ENCODE data around the gene RAF1.

RAF1 gene

GRCh38 chr3:12585181-12585580, 78.7 kb downstream of the RAF1 start:
- Histone ChIP-seq H3K27me3 (ENCODE audit: control insufficient read depth, insufficient read depth, low read length, poor library complexity, severe bottlenecking) (no peaks in the 10 kb centered on the region), H3K4me3 (ENCODE audit: insufficient read depth, low read depth, low read length) (no peak overlapping the region), H3K27ac (ENCODE audit: insufficient read depth, low read depth, low read length, poor library complexity, severe bottlenecking) (no peak overlapping the region), H3K4me1 (ENCODE audit: control insufficient read depth, insufficient read depth, low read length) (no peaks in the 10 kb centered on the region), H3K9me3 (ENCODE audit: control insufficient read depth, low read length) (no peaks in the 10 kb centered on the region), H3K36me3 (ENCODE audit: control insufficient read depth, insufficient read depth, low read length) (peaks cover 61% of the 10 kb centered on the region)
- 94 to 97% methylated on average over 3 of the region's 3 CpGs for WGBS, 2 experiments

DNA sequence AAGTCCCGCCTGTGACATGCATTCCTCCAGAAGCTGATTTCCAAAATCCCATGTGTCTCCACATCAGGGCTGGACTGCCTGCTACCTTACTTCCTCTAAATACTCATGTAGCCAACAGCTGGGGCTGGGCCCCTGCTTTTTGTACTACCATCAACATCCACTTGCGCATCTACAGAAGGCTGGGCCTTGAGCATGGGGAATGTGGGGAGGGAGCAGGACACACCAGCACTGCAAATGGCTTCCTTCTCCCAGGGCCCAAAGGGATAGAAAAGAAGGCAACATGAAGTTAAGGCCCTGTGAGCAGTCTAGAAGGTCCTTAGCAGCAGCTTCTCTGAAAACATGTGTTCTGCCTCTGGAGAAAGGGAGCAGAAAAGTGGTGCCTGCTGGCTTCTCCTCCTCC, 79.8 kb downstream of the RAF1 start:
- Histone ChIP-seq H3K9me3 (ENCODE audit: control insufficient read depth, low read length) (no peaks in the 10 kb centered on the region), H3K36me3 (ENCODE audit: control insufficient read depth, insufficient read depth, low read length) (peaks cover 52% of the 10 kb centered on the region), H3K27me3 (ENCODE audit: control insufficient read depth, insufficient read depth, low read length, poor library complexity, severe bottlenecking) (no peaks in the 10 kb centered on the region), H3K4me1 (ENCODE audit: control insufficient read depth, insufficient read depth, low read length) (no peaks in the 10 kb centered on the region), H3K27ac (ENCODE audit: insufficient read depth, low read depth, low read length, poor library complexity, severe bottlenecking) (no peak overlapping the region), H3K4me3 (ENCODE audit: insufficient read depth, low read depth, low read length) (no peak overlapping the region)
- 99% methylated on average over 2 of the region's 2 CpGs for WGBS, 2 experiments

- H3K4me1 ChIP-seq (ENCODE audit: control insufficient read depth, insufficient read depth, low read length): no peaks in the 10 kb centered on the region
- no peak overlapping the region for H3K27ac ChIP-seq (ENCODE audit: insufficient read depth, low read depth, low read length, poor library complexity, severe bottlenecking)
- H3K27me3 ChIP-seq (ENCODE audit: control insufficient read depth, insufficient read depth, low read length, poor library complexity, severe bottlenecking): no peaks in the 10 kb centered on the region
- H3K4me3 ChIP-seq (ENCODE audit: insufficient read depth, low read depth, low read length): no peak overlapping the region
- no peaks in the 10 kb centered on the region for H3K9me3 ChIP-seq (ENCODE audit: control insufficient read depth, low read length)
- peaks cover 46% of the 10 kb centered on the region for H3K36me3 ChIP-seq (ENCODE audit: control insufficient read depth, insufficient read depth, low read length)
These were observed 80.6 kb downstream of the RAF1 start for GRCh38 chr3:12583280-12583679.

DNA sequence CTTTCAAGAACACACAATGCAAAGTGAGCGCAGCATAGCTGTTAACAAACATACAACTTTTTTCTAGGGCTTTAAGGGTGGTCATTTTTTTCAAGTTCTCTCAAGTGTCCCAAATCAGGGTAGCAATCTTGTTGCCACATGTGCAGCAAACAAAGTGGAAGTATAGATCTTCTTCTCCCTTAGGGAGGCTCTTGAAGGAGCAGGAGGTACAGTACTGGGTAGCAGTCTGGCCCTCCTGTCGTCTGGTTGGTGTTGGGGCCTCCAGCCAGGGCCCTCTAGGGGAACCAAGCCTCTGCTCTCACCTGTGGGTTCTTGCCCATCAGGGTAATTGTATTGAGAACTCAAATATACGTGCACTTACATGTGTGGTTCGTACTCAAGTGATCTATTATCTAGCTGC, 81.2 kb downstream of the RAF1 start:
- H3K36me3 ChIP-seq (ENCODE audit: control insufficient read depth, insufficient read depth, low read length): peaks cover 42% of the 10 kb centered on the region

GRCh38 chr3:12579905-12580304, 84.0 kb downstream of the RAF1 start:
- peaks cover 45% of the 10 kb centered on the region for H3K36me3 ChIP-seq (ENCODE audit: control insufficient read depth, insufficient read depth, low read length)
- no peaks in the 10 kb centered on the region for H3K9me3 ChIP-seq (ENCODE audit: control insufficient read depth, low read length)
- no peak overlapping the region for H3K4me3 ChIP-seq (ENCODE audit: insufficient read depth, low read depth, low read length)
- H3K4me1 ChIP-seq (ENCODE audit: control insufficient read depth, insufficient read depth, low read length): no peaks in the 10 kb centered on the region
- 87 to 95% methylated on average over 3 of the region's 3 CpGs for WGBS, 2 experiments
- H3K27ac ChIP-seq (ENCODE audit: insufficient read depth, low read depth, low read length, poor library complexity, severe bottlenecking): no peak overlapping the region
- H3K27me3 ChIP-seq (ENCODE audit: control insufficient read depth, insufficient read depth, low read length, poor library complexity, severe bottlenecking): no peaks in the 10 kb centered on the region

More for the DNA sequence above, 81.2 kb downstream of the RAF1 start:
- H3K9me3 ChIP-seq (ENCODE audit: control insufficient read depth, low read length): no peaks in the 10 kb centered on the region
- H3K27ac ChIP-seq (ENCODE audit: insufficient read depth, low read depth, low read length, poor library complexity, severe bottlenecking): no peak overlapping the region
- H3K27me3 ChIP-seq (ENCODE audit: control insufficient read depth, insufficient read depth, low read length, poor library complexity, severe bottlenecking): no peaks in the 10 kb centered on the region
- no peaks in the 10 kb centered on the region for H3K4me1 ChIP-seq (ENCODE audit: control insufficient read depth, insufficient read depth, low read length)
- 93 to 97% methylated on average over 4 of the region's 4 CpGs for WGBS, 2 experiments
- H3K4me3 ChIP-seq (ENCODE audit: insufficient read depth, low read depth, low read length): no peak overlapping the region

GRCh38 chr3:12579456-12579855, 84.5 kb downstream of the RAF1 start:
- Histone ChIP-seq H3K4me3 (ENCODE audit: insufficient read depth, low read depth, low read length) (no peak overlapping the region), H3K27me3 (ENCODE audit: control insufficient read depth, insufficient read depth, low read length, poor library complexity, severe bottlenecking) (no peaks in the 10 kb centered on the region), H3K9me3 (ENCODE audit: control insufficient read depth, low read length) (no peaks in the 10 kb centered on the region), H3K4me1 (ENCODE audit: control insufficient read depth, insufficient read depth, low read length) (no peaks in the 10 kb centered on the region), H3K36me3 (ENCODE audit: control insufficient read depth, insufficient read depth, low read length) (peaks cover 43% of the 10 kb centered on the region), H3K27ac (ENCODE audit: insufficient read depth, low read depth, low read length, poor library complexity, severe bottlenecking) (no peak overlapping the region)
- 93 to 96% methylated on average over 3 of the region's 3 CpGs for WGBS, 2 experiments

GRCh38 chr3:12578742-12579141, 85.2 kb downstream of the RAF1 start:
- WGBS, 2 experiments: 94 to 95% methylated on average over 1 to 2 of the region's 2 CpGs
- no peaks in the 10 kb centered on the region for H3K4me1 ChIP-seq (ENCODE audit: control insufficient read depth, insufficient read depth, low read length)
- no peak overlapping the region for H3K4me3 ChIP-seq (ENCODE audit: insufficient read depth, low read depth, low read length)
- no peaks in the 10 kb centered on the region for H3K9me3 ChIP-seq (ENCODE audit: control insufficient read depth, low read length)
- peaks cover 41% of the 10 kb centered on the region for H3K36me3 ChIP-seq (ENCODE audit: control insufficient read depth, insufficient read depth, low read length)
- no peaks in the 10 kb centered on the region for H3K27me3 ChIP-seq (ENCODE audit: control insufficient read depth, insufficient read depth, low read length, poor library complexity, severe bottlenecking)
- H3K27ac ChIP-seq (ENCODE audit: insufficient read depth, low read depth, low read length, poor library complexity, severe bottlenecking): no peak overlapping the region

- no peaks in the 10 kb centered on the region for H3K27me3 ChIP-seq (ENCODE audit: control insufficient read depth, insufficient read depth, low read length, poor library complexity, severe bottlenecking)
- no peak overlapping the region for H3K4me3 ChIP-seq (ENCODE audit: insufficient read depth, low read depth, low read length)
- no peak overlapping the region for H3K27ac ChIP-seq (ENCODE audit: insufficient read depth, low read depth, low read length, poor library complexity, severe bottlenecking)
- WGBS, 2 experiments: 92 to 94% methylated on average over 3 to 5 of the region's 5 CpGs
- H3K9me3 ChIP-seq (ENCODE audit: control insufficient read depth, low read length): no peaks in the 10 kb centered on the region
- H3K36me3 ChIP-seq (ENCODE audit: control insufficient read depth, insufficient read depth, low read length): peaks cover 35% of the 10 kb centered on the region
- no peaks in the 10 kb centered on the region for H3K4me1 ChIP-seq (ENCODE audit: control insufficient read depth, insufficient read depth, low read length)
These were observed 86.5 kb downstream of the RAF1 start for GRCh38 chr3:12577379-12577778.

- H3K4me3 ChIP-seq (ENCODE audit: insufficient read depth, low read depth, low read length): no peak overlapping the region
- 98% methylated on average over 7 of the region's 7 CpGs for WGBS, 2 experiments
- H3K4me1 ChIP-seq (ENCODE audit: control insufficient read depth, insufficient read depth, low read length): no peaks in the 10 kb centered on the region
- H3K27me3 ChIP-seq (ENCODE audit: control insufficient read depth, insufficient read depth, low read length, poor library complexity, severe bottlenecking): no peaks in the 10 kb centered on the region
- H3K9me3 ChIP-seq (ENCODE audit: control insufficient read depth, low read length): no peaks in the 10 kb centered on the region
- H3K27ac ChIP-seq (ENCODE audit: insufficient read depth, low read depth, low read length, poor library complexity, severe bottlenecking): no peak overlapping the region
- peaks cover 45% of the 10 kb centered on the region for H3K36me3 ChIP-seq (ENCODE audit: control insufficient read depth, insufficient read depth, low read length)
These were observed 89.3 kb downstream of the RAF1 start for GRCh38 chr3:12574661-12575060.

DNA sequence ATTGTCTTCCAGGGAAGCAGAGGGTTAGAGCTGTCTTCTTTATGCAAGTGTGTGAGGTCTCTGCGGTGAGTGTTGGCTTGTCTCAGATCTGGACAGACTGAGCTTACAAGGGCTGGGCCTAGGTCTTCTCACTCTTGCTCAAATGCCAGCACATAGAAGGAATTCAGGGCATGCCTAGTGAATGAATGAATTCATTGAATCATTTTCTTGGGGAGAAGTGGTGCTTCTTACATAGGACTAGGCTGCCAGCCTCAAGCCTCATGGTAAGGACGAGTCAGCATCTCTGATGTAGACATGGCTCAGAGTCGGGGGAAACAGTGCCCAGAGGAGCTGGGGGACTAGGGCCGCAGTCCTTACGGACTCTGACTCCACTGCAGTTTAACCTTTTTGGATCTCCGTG, 89.8 kb downstream of the RAF1 start:
- H3K27me3 ChIP-seq (ENCODE audit: control insufficient read depth, insufficient read depth, low read length, poor library complexity, severe bottlenecking): no peaks in the 10 kb centered on the region
- H3K9me3 ChIP-seq (ENCODE audit: control insufficient read depth, low read length): no peaks in the 10 kb centered on the region
- H3K27ac ChIP-seq (ENCODE audit: insufficient read depth, low read depth, low read length, poor library complexity, severe bottlenecking): no peak overlapping the region
- H3K36me3 ChIP-seq (ENCODE audit: control insufficient read depth, insufficient read depth, low read length): peaks cover 45% of the 10 kb centered on the region
- 96 to 97% methylated on average over 6 of the region's 6 CpGs for WGBS, 2 experiments
- no peak overlapping the region for H3K4me3 ChIP-seq (ENCODE audit: insufficient read depth, low read depth, low read length)
- H3K4me1 ChIP-seq (ENCODE audit: control insufficient read depth, insufficient read depth, low read length): no peaks in the 10 kb centered on the region

GRCh38 chr3:12571986-12572385, 91.9 kb downstream of the RAF1 start:
- Histone ChIP-seq H3K36me3 (ENCODE audit: control insufficient read depth, insufficient read depth, low read length) (peaks cover 41% of the 10 kb centered on the region), H3K4me3 (ENCODE audit: insufficient read depth, low read depth, low read length) (no peak overlapping the region), H3K27me3 (ENCODE audit: control insufficient read depth, insufficient read depth, low read length, poor library complexity, severe bottlenecking) (no peaks in the 10 kb centered on the region), H3K27ac (ENCODE audit: insufficient read depth, low read depth, low read length, poor library complexity, severe bottlenecking) (no peak overlapping the region), H3K4me1 (ENCODE audit: control insufficient read depth, insufficient read depth, low read length) (no peaks in the 10 kb centered on the region), H3K9me3 (ENCODE audit: control insufficient read depth, low read length) (no peaks in the 10 kb centered on the region)
- WGBS, 2 experiments: 93 to 94% methylated on average over 11 of the region's 11 CpGs

All from ectodermal cell (in vitro differentiated cells).